Measurements from ENCODE around the gene HOXA13. TPM values are rescaled to one million over a fixed set of nuclear protein-coding genes. Genes with fewer than 3 reads are reported as not detected.

The HOXA13 gene
- total RNA-seq, 6 donors from 2014 or later: not detected

- DNase-seq: no peak
- no peaks in the 10 kb centered on the region for H3K9me3 ChIP-seq
- H3K4me1 ChIP-seq: peaks cover 9 to 20% (median 15%) of the 10 kb centered on the region in 4 donors
- H3K27ac ChIP-seq: no peak overlapping the region
- ATAC-seq (ENCODE audit: low FRiP score in 2 of 2): no peak
- H3K4me3 ChIP-seq: no peak overlapping the region
- no peaks in the 10 kb centered on the region for H3K36me3 ChIP-seq
- WGBS, 2 donors: 29 to 35% methylated on average over 3 of the region's 3 CpGs
- no peak for TF ChIP-seq EP300 (IDR thresholded peaks at IDR 0.05)
- TF ChIP-seq POLR2AphosphoS5 (IDR thresholded peaks at IDR 0.05): no peak
- no peak for TF ChIP-seq CTCF (IDR thresholded peaks at IDR 0.05)
- no peak for TF ChIP-seq POLR2A (IDR thresholded peaks at IDR 0.05)
- H3K27me3 ChIP-seq: peaks cover 0 to 59% (median 29%) of the 10 kb centered on the region in 4 donors
Measured at GRCh38 chr7:27211764-27212204, 11.9 kb upstream of the HOXA13 start.

GRCh38 chr7:27211084-27211446 lies 11.2 kb upstream of the HOXA13 start:
- Histone ChIP-seq H3K9me3 (no peaks in the 10 kb centered on the region), H3K36me3 (no peaks in the 10 kb centered on the region), H3K4me1 (peaks cover 9 to 20% (median 15%) of the 10 kb centered on the region in 4 donors), H3K4me3 (no peak overlapping the region), H3K27me3 (peaks cover 0 to 65% (median 30%) of the 10 kb centered on the region in 4 donors), H3K27ac (no peak overlapping the region)
- 44 to 82% methylated on average over 1 of the region's 1 CpG for WGBS, 2 donors
- ATAC-seq (ENCODE audit: low FRiP score in 2 of 2) (no peak), DNase-seq (no peak)
- no peak for TF ChIP-seq CTCF (IDR thresholded peaks at IDR 0.05)
- TF ChIP-seq POLR2AphosphoS5 (IDR thresholded peaks at IDR 0.05): no peak
- no peak for TF ChIP-seq EP300 (IDR thresholded peaks at IDR 0.05)
- no peak for TF ChIP-seq POLR2A (IDR thresholded peaks at IDR 0.05)

GRCh38 chr7:27210441-27211083 lies 10.7 kb upstream of the HOXA13 start:
- H3K4me1 ChIP-seq: peaks cover 9 to 22% (median 16%) of the 10 kb centered on the region in 4 donors
- no peak overlapping the region for H3K27ac ChIP-seq
- peaks cover 0 to 70% (median 33%) of the 10 kb centered on the region in 4 donors for H3K27me3 ChIP-seq
- H3K9me3 ChIP-seq: no peaks in the 10 kb centered on the region
- ATAC-seq (ENCODE audit: low FRiP score in 2 of 2): peak; percentile 13 to 79
- WGBS, 2 donors: 10 to 11% methylated on average over 31 to 32 of the region's 32 CpGs
- no peak for TF ChIP-seq POLR2AphosphoS5 (IDR thresholded peaks at IDR 0.05)
- peak; percentile 66 to 79 (median 74) for TF ChIP-seq CTCF (IDR thresholded peaks at IDR 0.05)
- H3K4me3 ChIP-seq: peak overlapping the region in 2 of 4 donors; percentile 10 to 19
- no peaks in the 10 kb centered on the region for H3K36me3 ChIP-seq
- peak in 1 of 2 donors; percentile 80 for DNase-seq

GRCh38 chr7:27209933-27210440 lies 10.1 kb upstream of the HOXA13 start:
- 39 to 61% methylated on average over 4 to 9 of the region's 11 CpGs for WGBS, 2 donors
- no peak overlapping the region for H3K4me3 ChIP-seq
- ATAC-seq (ENCODE audit: low FRiP score in 2 of 2): no peak
- H3K9me3 ChIP-seq: no peaks in the 10 kb centered on the region
- H3K27ac ChIP-seq: no peak overlapping the region
- peaks cover 0 to 76% (median 39%) of the 10 kb centered on the region in 4 donors for H3K27me3 ChIP-seq
- TF ChIP-seq CTCF (IDR thresholded peaks at IDR 0.05) (no peak), POLR2AphosphoS5 (IDR thresholded peaks at IDR 0.05) (no peak), EP300 (IDR thresholded peaks at IDR 0.05) (no peak), POLR2A (IDR thresholded peaks at IDR 0.05) (no peak)
- peaks cover 15 to 27% (median 21%) of the 10 kb centered on the region in 4 donors for H3K4me1 ChIP-seq
- H3K36me3 ChIP-seq: no peaks in the 10 kb centered on the region
- DNase-seq: no peak

GRCh38 chr7:27208998-27209397 lies 9.1 kb upstream of the HOXA13 start:
- H3K4me1 ChIP-seq: peaks cover 18 to 33% (median 24%) of the 10 kb centered on the region in 4 donors
- H3K27ac ChIP-seq: no peak overlapping the region
- DNase-seq (no peak), ATAC-seq (ENCODE audit: low FRiP score in 2 of 2) (no peak)
- TF ChIP-seq POLR2AphosphoS5 (IDR thresholded peaks at IDR 0.05) (no peak), CTCF (IDR thresholded peaks at IDR 0.05) (no peak), EP300 (IDR thresholded peaks at IDR 0.05) (no peak), POLR2A (IDR thresholded peaks at IDR 0.05) (no peak)
- no peaks in the 10 kb centered on the region for H3K36me3 ChIP-seq
- H3K9me3 ChIP-seq: no peaks in the 10 kb centered on the region
- no peak overlapping the region for H3K4me3 ChIP-seq
- peaks cover 0 to 81% (median 48%) of the 10 kb centered on the region in 4 donors for H3K27me3 ChIP-seq
- WGBS, 2 donors: 78 to 81% methylated on average over 4 of the region's 4 CpGs

Measured in upper lobe of left lung (tissue), 6 donors.